A673 (cell line): ENCODE measurements around the gene SPSB4. TPM values are rescaled to one million over a fixed set of nuclear protein-coding genes. Genes with fewer than 3 reads are reported as not detected.

ENCODE experiments used
- BruUV-seq: library from RNA; stranded (reverse); fragments of 400-500 nt; replicated peaks from 2 replicates; lab custom pipeline; 2021; lab: Mats Ljungman, UMichigan
- CTCF ChIA-PET: fragments of 300-600 bp; sonication (Branson Sonifier 250); formaldehyde crosslinking; loops from one replicate; lab custom pipeline; 2022; ENCODE audit warnings: antibody characterized with exemption; lab: Charles Lee
- POLR2A ChIA-PET: fragments of 300-600 bp; sonication (Branson Sonifier 250); formaldehyde crosslinking; loops from one replicate; lab custom pipeline; 2022; ENCODE audit warnings: antibody characterized with exemption; ENCODE audit not compliant: low non-redundant PET; lab: Charles Lee
- DNase-seq: peaks from one replicate; pipeline ENCODE4 v3.0.0-alpha.2; 2015; ENCODE audit warnings: low spot score
- H3K27ac ChIP-seq: fragments of 200-600 bp; sonication (generic); 2 replicates; pipeline ENCODE4 v1.5.1; 2016; ENCODE audit warnings: mixed run types, low read depth, mild to moderate bottlenecking, mixed read lengths, antibody characterized with exemption, low read length; ENCODE audit not compliant: poor library complexity, severe bottlenecking
- H3K27me3 ChIP-seq: fragments of 200-600 bp; sonication (generic); replicated peaks from 2 replicates; pipeline ENCODE4 v1.6.1; 2017; ENCODE audit warnings: mixed run types, low read depth, mild to moderate bottlenecking, mixed read lengths, antibody characterized with exemption, low read length; ENCODE audit not compliant: insufficient read depth, poor library complexity
- H3K36me3 ChIP-seq: fragments of 200-600 bp; sonication (generic); 2 replicates; pipeline ENCODE4 v1.6.1; 2016; ENCODE audit warnings: mixed run types, mild to moderate bottlenecking, mixed read lengths, antibody characterized with exemption, low read length; ENCODE audit not compliant: insufficient read depth, poor library complexity, severe bottlenecking
- H3K4me1 ChIP-seq: fragments of 200-600 bp; sonication (generic); 2 replicates; pipeline ENCODE4 v1.6.1; 2017; ENCODE audit warnings: mixed run types, mild to moderate bottlenecking, mixed read lengths, antibody characterized with exemption, low read length; ENCODE audit not compliant: insufficient read depth, poor library complexity, severe bottlenecking
- H3K4me3 ChIP-seq: fragments of 200-600 bp; sonication (generic); 2 replicates; pipeline ENCODE4 v1.5.1; 2016; ENCODE audit warnings: low read depth, mixed run types, mild to moderate bottlenecking, mixed read lengths, low read length; ENCODE audit not compliant: poor library complexity, severe bottlenecking
- H3K9me3 ChIP-seq: fragments of 200-600 bp; sonication (generic); 2 replicates; pipeline ENCODE4 v1.6.1; 2016; ENCODE audit warnings: mixed run types, low read depth, mild to moderate bottlenecking, mixed read lengths, antibody characterized with exemption, low read length; ENCODE audit not compliant: poor library complexity, severe bottlenecking
- CTCF ChIP-seq: fragments of 300-800, 200-600 bp; sonication (generic); conservative IDR thresholded peaks from 2 replicates; pipeline ENCODE4 v1.5.1; 2017; ENCODE audit warnings: low read depth, mild to moderate bottlenecking, antibody characterized with exemption, low read length, moderate library complexity, mixed read lengths
- EZH2 ChIP-seq: fragments of 200-600 bp; sonication (generic); IDR thresholded peaks from 2 replicates; pipeline ENCODE4 v1.6.1; 2017; ENCODE audit warnings: borderline replicate concordance, low read depth, mild to moderate bottlenecking, mixed read lengths, antibody characterized with exemption, low read length; ENCODE audit not compliant: poor library complexity, severe bottlenecking
- intact Hi-C: fragments of 100-400 bp; cut with micrococcal nuclease; formaldehyde crosslinking; loops from one replicate; pipeline ENCODE4 v1.10.0; 2022; ENCODE audit not compliant: unreplicated experiment
- total RNA-seq: library from RNA; stranded (reverse); gene quantifications from 2 replicates; pipeline ENCODE4 v1.2.3, GENCODE V29; 2021

Gene SPSB4
- total RNA-seq, 1 experiment from 2014 or later: 0.39 TPM

DNA sequence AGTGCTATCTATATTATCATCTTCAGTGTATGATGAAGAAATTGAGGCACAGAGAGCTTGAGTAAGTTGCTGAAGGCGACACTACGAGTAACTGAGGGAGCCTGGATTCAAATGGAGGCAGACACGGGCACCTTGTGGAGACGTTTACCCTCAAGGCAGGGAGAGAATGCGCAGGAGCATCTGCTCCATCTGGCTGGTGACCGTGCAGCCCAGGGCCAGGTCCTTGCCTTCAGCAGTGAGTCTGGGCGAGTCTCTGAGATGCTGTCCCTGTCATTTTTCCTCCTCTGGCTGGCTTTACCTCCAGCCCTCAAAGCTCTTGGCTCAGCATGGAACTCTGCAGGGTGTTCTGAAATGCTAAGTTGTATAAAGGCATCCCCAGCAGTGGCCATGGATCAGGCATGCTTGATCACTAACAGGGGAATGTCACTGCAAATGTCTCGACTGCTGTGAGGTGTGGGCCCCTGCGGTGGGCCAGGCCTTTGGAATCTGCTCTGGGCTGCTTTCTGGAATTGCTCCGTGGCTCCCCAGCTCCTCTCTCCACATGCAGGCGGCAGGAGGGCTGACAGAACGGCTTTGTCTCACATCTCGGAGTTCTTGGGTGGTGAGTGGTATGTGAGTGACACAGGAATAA, 19.7 kb downstream of the SPSB4 start:
- CTCF ChIA-PET: no interaction called here
- Histone ChIP-seq H3K9me3 (no peaks in the 10 kb centered on the region), H3K27me3 (no peaks in the 10 kb centered on the region), H3K4me1 (no peaks in the 10 kb centered on the region), H3K36me3 (no peaks in the 10 kb centered on the region), H3K27ac (no peak overlapping the region), H3K4me3 (no peak overlapping the region)
- no peak for DNase-seq
- TF ChIP-seq EZH2 (no peak), CTCF (no peak)
- intact Hi-C loops: no loop called here
- no TSS peak for BruUV-seq
- POLR2A ChIA-PET: no interaction called here

GRCh38 chr3:141071681-141072260, 20.6 kb downstream of the SPSB4 start:
- peaks cover 7% of the 10 kb centered on the region for H3K4me1 ChIP-seq
- POLR2A ChIA-PET: no interaction called here
- no peaks in the 10 kb centered on the region for H3K27me3 ChIP-seq
- H3K36me3 ChIP-seq: no peaks in the 10 kb centered on the region
- intact Hi-C loops: no loop called here
- BruUV-seq: no TSS peak
- no peak overlapping the region for H3K27ac ChIP-seq
- H3K9me3 ChIP-seq: no peaks in the 10 kb centered on the region
- no peak for DNase-seq
- no peak overlapping the region for H3K4me3 ChIP-seq
- CTCF ChIA-PET: no interaction called here
- TF ChIP-seq EZH2: no peak

DNA sequence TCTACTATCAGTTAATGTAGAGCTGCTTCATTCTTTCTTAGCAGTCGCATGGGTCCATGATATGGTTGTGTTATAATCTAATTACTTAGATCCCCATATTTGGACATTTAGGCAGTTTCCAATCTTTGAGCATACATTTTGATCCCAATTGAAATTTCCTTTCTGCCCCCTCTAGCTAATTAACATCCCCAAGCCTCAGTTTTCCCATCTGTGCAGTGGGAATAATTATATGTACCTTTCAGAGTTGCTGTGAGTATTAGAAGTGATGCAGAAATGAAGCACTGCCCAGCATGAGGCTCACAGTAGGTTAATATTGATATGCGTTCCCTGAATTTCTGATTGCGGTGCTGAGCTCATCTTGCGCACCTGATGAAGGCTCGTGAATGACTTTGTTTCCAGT, 21.8 kb downstream of the SPSB4 start:
- DNase-seq: no peak
- no peaks in the 10 kb centered on the region for H3K9me3 ChIP-seq
- peaks cover 18% of the 10 kb centered on the region for H3K4me1 ChIP-seq
- no peaks in the 10 kb centered on the region for H3K27me3 ChIP-seq
- BruUV-seq: no TSS peak
- POLR2A ChIA-PET: no interaction called here
- CTCF ChIA-PET: no interaction called here
- H3K36me3 ChIP-seq: no peaks in the 10 kb centered on the region
- intact Hi-C loops: no loop called here
- no peak overlapping the region for H3K27ac ChIP-seq
- no peak overlapping the region for H3K4me3 ChIP-seq
- no peak for TF ChIP-seq CTCF
- no peak for TF ChIP-seq EZH2
